ENCODE data around the gene ADCY1.
"Not testable (repeated sequence)": the region's sequence is repeated elsewhere in the genome, so short reads cannot be mapped to it uniquely, and the experiment has no call there.

ADCY1 gene

GRCh38 chr7:45759464-45759863 is 185.3 kb downstream of the ADCY1 start:
- DNase-seq (ENCODE audit: low read depth in 2 of 2): not testable (repeated sequence)

DNA sequence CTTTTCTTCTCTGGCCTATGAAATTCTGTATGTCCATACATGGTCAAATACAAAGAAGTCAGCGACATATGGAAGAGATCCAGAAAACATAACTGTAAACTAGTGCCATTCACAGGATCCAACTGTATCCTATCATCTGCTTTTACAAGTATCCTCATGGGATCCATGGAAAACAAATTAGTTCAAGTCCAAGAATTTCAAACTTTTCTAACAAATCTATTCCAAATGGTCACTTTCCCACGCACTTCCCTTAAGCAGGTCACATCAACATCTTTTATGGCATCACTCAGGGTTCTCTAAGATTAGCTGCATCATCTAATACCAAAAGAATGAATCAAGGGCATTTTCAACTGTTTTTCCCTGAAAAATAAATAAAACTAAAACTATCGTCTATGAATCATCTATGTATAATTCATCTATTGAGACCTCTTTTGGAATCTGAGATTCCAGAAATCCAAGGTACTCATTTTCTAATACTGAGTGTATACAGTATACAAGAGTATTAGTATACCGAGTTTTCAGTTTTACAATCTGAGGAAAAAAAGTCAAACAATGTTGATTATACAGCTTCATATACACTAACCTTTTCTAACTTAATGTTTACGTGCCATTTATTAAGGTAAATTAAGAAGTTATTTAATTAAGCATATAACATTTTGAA is 187.5 kb downstream of the ADCY1 start:
- not testable (repeated sequence) for DNase-seq (ENCODE audit: low read depth in 2 of 2)

DNA sequence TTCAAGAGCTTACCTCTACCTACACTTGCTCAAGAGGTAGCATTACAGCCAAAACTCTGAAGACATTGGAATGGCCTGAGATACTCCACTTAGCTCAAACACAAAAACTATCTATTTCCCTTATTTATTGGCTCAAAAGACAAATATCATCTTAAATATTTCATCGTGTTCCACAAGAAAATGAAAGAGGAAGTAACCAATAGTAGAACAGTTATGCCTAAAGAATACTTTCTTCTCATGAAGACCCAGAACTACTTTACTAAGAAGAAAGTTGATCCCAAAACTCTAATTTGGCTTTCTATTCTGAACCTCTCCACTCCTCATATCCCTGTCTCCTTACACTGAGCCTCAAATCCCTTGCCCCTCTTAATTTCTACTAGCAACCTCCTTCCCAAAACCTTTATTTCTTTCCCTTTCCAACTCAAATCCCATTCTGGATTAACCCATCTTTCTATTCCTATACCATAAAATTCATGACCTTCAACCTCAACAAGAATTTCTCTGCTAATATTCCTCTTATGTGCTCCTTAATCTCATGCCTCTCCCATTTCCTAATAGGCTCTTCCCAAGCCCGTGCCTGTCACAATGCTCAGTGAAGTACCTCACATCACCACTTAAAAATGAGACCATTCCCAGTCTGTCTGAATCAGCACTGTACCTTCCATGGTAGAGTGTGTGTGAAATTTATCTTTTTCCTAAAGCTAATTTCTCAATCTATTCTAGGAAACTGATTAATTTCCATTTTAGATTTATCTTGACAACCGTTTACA is 188.2 kb downstream of the ADCY1 start:
- DNase-seq (ENCODE audit: low read depth in 2 of 2): not testable (repeated sequence)

- peak; percentile 97 for DNase-seq (ENCODE audit: low read depth in 2 of 2)
Measured at GRCh38 chr7:45768516-45769394, 194.6 kb downstream of the ADCY1 start.

- DNase-seq (ENCODE audit: low read depth in 2 of 2): not testable (repeated sequence)
Measured at GRCh38 chr7:45769626-45770025, 195.5 kb downstream of the ADCY1 start.

Data from stimulated activated CD8-positive, alpha-beta memory T cell treated with anti-CD3 and anti-CD28 coated beads, Interleukin-2, amount 100 ng/mL, for 48 hours (primary cell).